Body of pancreas (tissue), 4 donors: ENCODE results near the gene HES6.

Source experiments
- POLR2A ChIP-seq, 3 donors: fragments of 450-650 bp; IDR thresholded peaks; one replicate each; pipeline ENCODE4 v1.6.1; 2016; ENCODE audit warnings: antibody characterized with exemption in 3 of 3, mild to moderate bottlenecking in 2 of 3
- TF ChIP-seq, protein P1 (sequence below), 7 experiments: fragments of 450-650 bp in 4 of 7; fragments of 200-600 bp in 3 of 7; sonication (generic) in 3 of 7; IDR thresholded peaks; one replicate each; pipeline ENCODE4 v1.5.1; 2016 to 2019; ENCODE audit warnings: antibody characterized with exemption in 7 of 7

DNA sequence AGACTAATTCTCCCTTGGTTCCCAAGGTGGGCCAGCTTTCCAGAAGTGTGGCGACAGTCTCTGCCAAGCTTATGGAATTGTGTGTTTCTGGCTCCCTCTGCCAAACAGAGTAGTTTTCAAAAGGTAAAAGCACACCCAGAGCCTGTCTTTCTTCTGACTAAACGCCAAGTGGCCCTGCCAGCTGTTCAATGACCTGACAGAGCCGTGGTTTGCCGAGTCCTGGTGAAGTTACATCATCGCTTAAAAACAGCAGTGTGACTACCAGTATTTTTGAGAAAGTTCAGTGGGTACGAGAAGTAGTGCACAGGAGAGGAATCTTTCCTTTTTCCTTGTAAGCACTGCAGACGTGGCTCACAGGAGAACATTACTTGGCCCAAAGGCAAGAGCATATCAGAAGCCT is 46.7 kb upstream of the HES6 start:
- TF ChIP-seq, protein P1, sequence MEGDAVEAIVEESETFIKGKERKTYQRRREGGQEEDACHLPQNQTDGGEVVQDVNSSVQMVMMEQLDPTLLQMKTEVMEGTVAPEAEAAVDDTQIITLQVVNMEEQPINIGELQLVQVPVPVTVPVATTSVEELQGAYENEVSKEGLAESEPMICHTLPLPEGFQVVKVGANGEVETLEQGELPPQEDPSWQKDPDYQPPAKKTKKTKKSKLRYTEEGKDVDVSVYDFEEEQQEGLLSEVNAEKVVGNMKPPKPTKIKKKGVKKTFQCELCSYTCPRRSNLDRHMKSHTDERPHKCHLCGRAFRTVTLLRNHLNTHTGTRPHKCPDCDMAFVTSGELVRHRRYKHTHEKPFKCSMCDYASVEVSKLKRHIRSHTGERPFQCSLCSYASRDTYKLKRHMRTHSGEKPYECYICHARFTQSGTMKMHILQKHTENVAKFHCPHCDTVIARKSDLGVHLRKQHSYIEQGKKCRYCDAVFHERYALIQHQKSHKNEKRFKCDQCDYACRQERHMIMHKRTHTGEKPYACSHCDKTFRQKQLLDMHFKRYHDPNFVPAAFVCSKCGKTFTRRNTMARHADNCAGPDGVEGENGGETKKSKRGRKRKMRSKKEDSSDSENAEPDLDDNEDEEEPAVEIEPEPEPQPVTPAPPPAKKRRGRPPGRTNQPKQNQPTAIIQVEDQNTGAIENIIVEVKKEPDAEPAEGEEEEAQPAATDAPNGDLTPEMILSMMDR (IDR thresholded peaks at IDR 0.05): peak in 4 of 7 experiments; percentile 18 to 36 (median 21)
- peak; percentile 35 to 88 (median 76) for TF ChIP-seq POLR2A (IDR thresholded peaks at IDR 0.05)
